ENCODE results near the gene LY6G6C. TPM values are rescaled to one million over a fixed set of nuclear protein-coding genes. Genes with fewer than 3 reads are reported as not detected.

LY6G6C gene
- total RNA-seq, 1 donor = not detected

DNA sequence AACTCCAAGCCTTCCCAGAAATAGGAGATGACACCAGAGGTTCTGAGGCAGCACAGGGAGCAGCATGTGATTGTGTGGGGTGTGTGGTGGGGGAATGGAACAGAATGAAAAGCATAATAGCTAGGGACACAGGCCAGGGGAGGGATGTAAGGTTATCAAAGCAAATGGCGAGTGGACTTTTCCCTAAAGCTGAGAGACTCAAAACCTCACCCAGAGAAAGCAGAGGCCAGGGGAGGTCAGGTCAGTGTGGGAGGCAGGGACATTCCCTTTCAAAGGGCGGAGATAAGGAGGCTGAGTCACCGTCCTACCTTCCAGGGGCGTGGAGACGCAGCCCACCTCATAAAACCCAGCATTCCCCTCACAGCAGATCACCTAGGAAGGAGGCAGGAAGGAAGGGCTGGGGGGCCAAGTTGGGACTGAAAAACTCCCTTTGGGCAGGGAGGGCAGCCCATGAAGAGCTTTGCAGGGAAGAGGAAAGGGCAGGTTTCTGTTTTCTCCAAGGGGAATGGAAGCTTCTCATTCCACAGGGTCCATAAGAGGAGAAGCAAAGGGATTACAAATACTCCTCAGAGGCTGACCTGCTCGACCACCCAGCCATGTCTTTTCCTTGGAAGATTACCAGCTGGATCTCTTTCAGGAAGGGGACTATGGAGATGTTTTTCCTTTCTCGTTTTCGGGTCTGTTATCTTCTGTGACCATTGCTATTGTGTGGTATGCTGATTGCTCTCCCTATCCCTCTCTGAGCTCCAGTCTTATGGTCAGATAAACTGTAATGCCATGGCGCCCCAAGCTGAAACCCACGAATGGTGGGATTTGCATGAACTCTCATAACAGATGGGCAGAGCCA, 31.1 kb downstream of the LY6G6C start:
- TF ChIP-seq CTCF (IDR thresholded peaks at IDR 0.05; ENCODE audit: extremely low read depth, low read depth, low read length) = no peak
- Histone ChIP-seq H3K4me2 (ENCODE audit: insufficient read depth, low read length) (no peak overlapping the region), H3K9me3 (ENCODE audit: low read depth, low read length) (no peaks in the 10 kb centered on the region), H3K4me3 (ENCODE audit: insufficient read depth, low read length) (no peak overlapping the region), H3K27ac (ENCODE audit: low read depth, low read length) (no peak overlapping the region), H2AFZ (ENCODE audit: low read length) (no peak overlapping the region), H4K20me1 (ENCODE audit: insufficient read depth, low read length) (peaks cover 5% of the 10 kb centered on the region), H3K36me3 (ENCODE audit: insufficient read depth, low read length) (peaks cover 78% of the 10 kb centered on the region), H3K79me2 (ENCODE audit: insufficient read depth, low read length) (no peaks in the 10 kb centered on the region), H3K4me1 (ENCODE audit: insufficient read depth, low read length) (no peaks in the 10 kb centered on the region), H3K27me3 (ENCODE audit: insufficient read depth, low read length) (no peaks in the 10 kb centered on the region)
- DNase-seq (ENCODE audit: insufficient read length, low spot score, missing footprints) = no peak

GRCh38 chr6:31689249-31690110, 32.1 kb downstream of the LY6G6C start:
- no peaks in the 10 kb centered on the region for H3K27me3 ChIP-seq (ENCODE audit: insufficient read depth, low read length)
- H3K4me3 ChIP-seq (ENCODE audit: insufficient read depth, low read length) = no peak overlapping the region
- peak; percentile 50 for TF ChIP-seq CTCF (IDR thresholded peaks at IDR 0.05; ENCODE audit: extremely low read depth, low read depth, low read length)
- no peak overlapping the region for H2AFZ ChIP-seq (ENCODE audit: low read length)
- H3K4me1 ChIP-seq (ENCODE audit: insufficient read depth, low read length) = no peaks in the 10 kb centered on the region
- H3K79me2 ChIP-seq (ENCODE audit: insufficient read depth, low read length) = no peaks in the 10 kb centered on the region
- no peak overlapping the region for H3K27ac ChIP-seq (ENCODE audit: low read depth, low read length)
- H3K4me2 ChIP-seq (ENCODE audit: insufficient read depth, low read length) = no peak overlapping the region
- H3K9me3 ChIP-seq (ENCODE audit: low read depth, low read length) = no peaks in the 10 kb centered on the region
- H4K20me1 ChIP-seq (ENCODE audit: insufficient read depth, low read length) = peaks cover 5% of the 10 kb centered on the region
- no peak for DNase-seq (ENCODE audit: insufficient read length, low spot score, missing footprints)
- H3K36me3 ChIP-seq (ENCODE audit: insufficient read depth, low read length) = peaks cover 70% of the 10 kb centered on the region

DNA sequence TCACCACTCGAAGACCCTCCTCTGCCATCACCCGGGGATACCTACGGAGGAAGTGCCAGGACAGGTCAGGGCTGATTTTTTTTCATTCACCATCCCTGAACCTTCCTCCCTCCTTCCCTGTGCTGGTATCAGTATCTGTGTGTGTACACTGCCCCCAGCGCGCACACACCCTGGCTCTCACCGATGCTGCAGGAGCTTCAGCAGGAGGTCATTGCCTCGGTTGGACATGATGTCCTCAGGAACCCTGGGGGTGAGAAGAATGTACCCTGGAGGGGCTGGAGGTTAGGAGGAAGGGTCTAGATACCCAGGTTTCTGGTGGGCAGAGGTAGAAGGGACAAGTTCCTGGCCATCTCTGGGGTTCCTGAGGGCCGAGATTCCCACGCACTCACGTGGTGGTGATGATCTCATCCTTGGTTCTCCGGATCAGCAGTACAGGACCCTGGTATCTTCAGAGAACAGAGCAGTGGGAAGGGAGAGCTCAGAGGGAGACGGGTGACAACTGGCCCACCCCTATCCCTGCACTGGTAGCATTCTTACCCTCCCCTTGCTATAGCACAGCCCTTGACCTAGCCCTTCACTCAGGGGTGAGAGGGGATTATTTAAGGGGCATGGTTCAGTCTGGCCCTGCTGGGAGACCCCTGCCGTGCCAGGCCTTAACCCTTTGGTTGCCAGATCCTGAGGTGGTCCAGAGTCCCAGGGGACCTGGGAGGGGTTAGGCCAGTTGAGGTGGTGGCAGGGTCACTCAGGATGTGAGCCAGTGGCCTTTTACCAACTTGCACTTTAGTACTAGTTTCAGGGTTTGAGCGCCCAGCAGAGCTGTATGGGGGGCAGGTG, 33.5 kb downstream of the LY6G6C start:
- H3K4me1 ChIP-seq (ENCODE audit: insufficient read depth, low read length) = no peaks in the 10 kb centered on the region
- peaks cover 66% of the 10 kb centered on the region for H3K36me3 ChIP-seq (ENCODE audit: insufficient read depth, low read length)
- H2AFZ ChIP-seq (ENCODE audit: low read length) = no peak overlapping the region
- no peaks in the 10 kb centered on the region for H3K79me2 ChIP-seq (ENCODE audit: insufficient read depth, low read length)
- H4K20me1 ChIP-seq (ENCODE audit: insufficient read depth, low read length) = peaks cover 5% of the 10 kb centered on the region
- no peak overlapping the region for H3K4me2 ChIP-seq (ENCODE audit: insufficient read depth, low read length)
- H3K27me3 ChIP-seq (ENCODE audit: insufficient read depth, low read length) = no peaks in the 10 kb centered on the region
- H3K9me3 ChIP-seq (ENCODE audit: low read depth, low read length) = no peaks in the 10 kb centered on the region
- no peak for TF ChIP-seq CTCF (IDR thresholded peaks at IDR 0.05; ENCODE audit: extremely low read depth, low read depth, low read length)
- DNase-seq (ENCODE audit: insufficient read length, low spot score, missing footprints) = no peak
- no peak overlapping the region for H3K4me3 ChIP-seq (ENCODE audit: insufficient read depth, low read length)
- H3K27ac ChIP-seq (ENCODE audit: low read depth, low read length) = no peak overlapping the region

All from osteoblast (primary cell).